IPS-20b (cell line): ENCODE results near the gene MYOM3.

Experiments used
- H3K27ac ChIP-seq: one replicate; pipeline ENCODE4 v1.5.1; 2013; ENCODE audit warnings: low read length
- H3K27me3 ChIP-seq: 2 replicates; pipeline ENCODE4 v1.6.1; 2013; ENCODE audit warnings: mild to moderate bottlenecking, low read length, inconsistent platforms; ENCODE audit not compliant: insufficient read depth
- H3K36me3 ChIP-seq: 2 replicates; pipeline ENCODE4 v1.6.1; 2013; ENCODE audit warnings: low read depth, mild to moderate bottlenecking, inconsistent platforms, low read length, moderate library complexity; ENCODE audit not compliant: insufficient read depth
- H3K4me1 ChIP-seq: 2 replicates; pipeline ENCODE4 v1.6.1; 2013; ENCODE audit warnings: mild to moderate bottlenecking, control low read depth, inconsistent platforms, low read length, moderate library complexity; ENCODE audit not compliant: insufficient read depth
- H3K4me3 ChIP-seq: 2 replicates; pipeline ENCODE4 v1.5.1; 2013; ENCODE audit warnings: mild to moderate bottlenecking, low read length, inconsistent platforms
- H3K9ac ChIP-seq: 2 replicates; pipeline ENCODE4 v1.6.1; 2013; ENCODE audit warnings: low read depth, mild to moderate bottlenecking, inconsistent platforms, low read length, moderate library complexity
- H3K9me3 ChIP-seq: 2 replicates; pipeline ENCODE4 v1.6.1; 2013; ENCODE audit warnings: mild to moderate bottlenecking, low read depth, low read length, inconsistent platforms; ENCODE audit not compliant: insufficient read depth

Gene MYOM3

GRCh38 chr1:24074817-24075589, 36.9 kb downstream of the MYOM3 start:
- no peak overlapping the region for H3K4me3 ChIP-seq
- no peaks in the 10 kb centered on the region for H3K36me3 ChIP-seq
- H3K27ac ChIP-seq = no peak overlapping the region
- H3K27me3 ChIP-seq = peaks cover 9% of the 10 kb centered on the region; the same call in 1 of the 2 replicates
- H3K4me1 ChIP-seq = peaks cover 4% of the 10 kb centered on the region; the same call in 1 of the 2 replicates
- H3K9ac ChIP-seq = no peak overlapping the region
- H3K9me3 ChIP-seq = no peaks in the 10 kb centered on the region

DNA sequence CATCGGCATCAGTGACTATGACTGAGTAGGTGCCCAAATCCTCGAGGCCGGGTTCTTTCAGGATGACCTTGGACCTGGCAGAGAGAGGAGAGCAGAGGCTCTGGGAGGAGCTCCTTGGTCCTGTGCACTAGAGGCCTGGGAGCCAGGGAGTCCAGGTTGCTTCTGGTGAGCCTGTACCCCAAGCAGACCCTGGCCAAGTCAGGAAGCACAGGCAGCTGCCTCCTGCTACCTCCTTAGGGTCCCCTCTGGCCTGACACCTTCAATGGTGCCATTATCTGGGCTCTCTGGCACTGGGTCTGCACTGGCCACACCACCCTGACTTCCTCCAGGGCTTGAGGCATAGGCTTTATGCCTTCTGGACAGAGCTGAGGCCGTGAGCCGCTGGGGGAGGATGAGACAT, 37.7 kb downstream of the MYOM3 start:
- peaks cover 4% of the 10 kb centered on the region; the same call in 1 of the 2 replicates for H3K4me1 ChIP-seq

DNA sequence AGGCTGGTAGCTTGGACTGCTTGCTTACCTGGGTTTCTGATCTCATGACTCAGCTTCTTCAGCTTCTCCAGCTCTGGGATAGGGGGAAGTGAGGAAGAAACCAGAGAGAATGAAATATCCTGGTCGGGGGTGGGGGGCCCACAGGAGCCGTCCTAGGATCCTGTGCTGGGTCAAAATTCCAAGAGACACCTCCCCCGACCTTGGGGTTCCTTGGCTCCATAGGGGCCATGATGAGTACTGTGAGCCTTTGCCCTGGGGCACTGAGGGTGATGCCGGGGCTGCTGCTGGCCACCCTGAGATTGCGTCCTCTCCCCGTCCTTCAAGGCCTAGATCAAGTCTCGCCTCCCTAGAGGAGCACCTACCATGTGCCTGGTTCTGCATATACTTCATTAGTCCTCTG, 40.0 kb downstream of the MYOM3 start:
- Histone ChIP-seq H3K36me3 (no peaks in the 10 kb centered on the region), H3K9me3 (no peaks in the 10 kb centered on the region), H3K4me1 (peaks cover 4% of the 10 kb centered on the region; the same call in 1 of the 2 replicates), H3K4me3 (no peak overlapping the region), H3K9ac (no peak overlapping the region), H3K27me3 (peaks cover 9% of the 10 kb centered on the region; the same call in 1 of the 2 replicates), H3K27ac (no peak overlapping the region)

More for the DNA sequence above, 37.7 kb downstream of the MYOM3 start:
- H3K27ac ChIP-seq = no peak overlapping the region
- no peaks in the 10 kb centered on the region for H3K36me3 ChIP-seq
- H3K27me3 ChIP-seq = peaks cover 9% of the 10 kb centered on the region; the same call in 1 of the 2 replicates
- no peak overlapping the region for H3K9ac ChIP-seq
- no peak overlapping the region for H3K4me3 ChIP-seq
- H3K9me3 ChIP-seq = no peaks in the 10 kb centered on the region

DNA sequence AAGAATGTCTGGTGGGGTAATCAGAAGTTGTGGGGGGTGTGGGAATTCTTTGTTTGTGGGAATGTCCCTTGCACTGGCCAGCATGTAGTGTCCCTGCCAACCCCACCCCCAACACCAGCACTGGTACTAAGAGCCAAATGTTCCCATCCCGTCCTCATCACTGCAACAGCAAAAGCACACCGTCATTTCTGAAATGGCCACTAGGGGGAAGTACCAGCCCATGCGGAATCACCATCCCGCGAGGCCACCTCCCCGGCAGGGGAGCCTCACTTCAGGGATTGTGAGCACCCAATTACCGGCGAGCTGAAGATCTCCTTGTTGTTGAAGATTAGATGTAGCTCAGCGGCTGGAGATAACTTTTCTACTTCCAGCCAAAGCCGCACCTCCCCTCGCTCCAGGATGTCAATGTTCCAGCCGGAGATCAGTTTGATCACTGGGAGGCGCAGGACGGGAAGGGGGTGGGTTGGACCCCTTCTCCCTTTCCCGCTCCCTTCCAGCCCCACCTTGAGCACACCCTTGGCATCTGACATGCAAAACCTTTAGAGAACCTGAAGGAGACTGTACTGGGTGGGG, 41.0 kb downstream of the MYOM3 start:
- Histone ChIP-seq H3K27me3 (peaks cover 9% of the 10 kb centered on the region; the same call in 1 of the 2 replicates), H3K27ac (no peak overlapping the region), H3K36me3 (no peaks in the 10 kb centered on the region), H3K9ac (peak overlapping the region; percentile 27; the same call in 1 of the 2 replicates), H3K4me1 (peaks cover 4% of the 10 kb centered on the region; the same call in 1 of the 2 replicates), H3K9me3 (no peaks in the 10 kb centered on the region), H3K4me3 (peak overlapping the region; percentile 59)

GRCh38 chr1:24069817-24070216, 42.1 kb downstream of the MYOM3 start:
- H3K36me3 ChIP-seq = no peaks in the 10 kb centered on the region
- no peak overlapping the region for H3K4me3 ChIP-seq
- H3K4me1 ChIP-seq = peaks cover 4% of the 10 kb centered on the region; the same call in 1 of the 2 replicates
- no peak overlapping the region for H3K27ac ChIP-seq
- no peaks in the 10 kb centered on the region for H3K9me3 ChIP-seq
- no peak overlapping the region for H3K9ac ChIP-seq
- H3K27me3 ChIP-seq = peaks cover 9% of the 10 kb centered on the region; the same call in 1 of the 2 replicates

GRCh38 chr1:24067978-24068377, 44.0 kb downstream of the MYOM3 start:
- Histone ChIP-seq H3K27ac (no peak overlapping the region), H3K4me1 (peaks cover 4% of the 10 kb centered on the region; the same call in 1 of the 2 replicates), H3K9ac (no peak overlapping the region), H3K36me3 (no peaks in the 10 kb centered on the region), H3K4me3 (no peak overlapping the region), H3K9me3 (no peaks in the 10 kb centered on the region), H3K27me3 (peaks cover 9% of the 10 kb centered on the region; the same call in 1 of the 2 replicates)

DNA sequence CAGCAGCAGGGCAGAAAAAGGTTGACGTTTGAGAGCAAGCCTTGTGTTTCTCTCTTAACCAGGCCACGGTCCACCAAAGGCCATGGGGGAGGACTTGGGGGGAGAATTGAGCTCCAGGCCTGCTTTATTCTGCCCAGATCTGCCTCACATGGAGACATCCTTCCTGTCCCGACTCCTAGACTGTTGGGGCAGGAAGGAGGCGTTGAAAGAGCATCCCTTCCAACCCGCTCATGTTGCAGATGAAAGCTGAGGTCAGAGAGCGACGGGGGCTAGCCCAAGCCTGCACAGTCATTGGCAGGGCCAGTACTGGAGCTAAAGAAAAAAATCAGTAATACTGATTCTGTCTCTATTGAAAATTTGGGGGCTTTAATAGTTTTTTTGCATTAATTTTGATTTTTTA, 46.6 kb downstream of the MYOM3 start:
- Histone ChIP-seq H3K36me3 (no peaks in the 10 kb centered on the region), H3K4me3 (no peak overlapping the region), H3K9me3 (no peaks in the 10 kb centered on the region; the same call in 1 of the 2 replicates), H3K27ac (no peak overlapping the region), H3K9ac (no peak overlapping the region), H3K27me3 (no peaks in the 10 kb centered on the region), H3K4me1 (no peaks in the 10 kb centered on the region)

DNA sequence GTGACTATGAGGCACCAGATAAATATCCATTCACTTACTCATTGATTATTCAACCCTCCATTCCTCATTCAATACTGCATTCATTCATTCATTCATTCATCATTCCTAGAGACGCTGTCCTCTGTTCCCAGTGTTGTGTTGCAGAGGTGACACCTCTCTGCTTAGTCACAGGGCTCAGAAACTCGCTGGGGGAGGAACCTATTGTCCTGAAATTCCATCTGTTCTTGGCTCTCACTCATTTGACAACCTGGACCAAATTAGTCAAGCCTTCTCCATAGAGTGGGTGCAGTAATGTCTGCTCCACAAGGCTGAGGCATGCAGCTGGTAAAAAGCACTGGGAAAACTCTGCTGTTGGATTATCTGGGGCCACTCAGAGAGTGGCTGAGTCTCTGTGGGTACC, 49.7 kb downstream of the MYOM3 start:
- H3K4me1 ChIP-seq = no peaks in the 10 kb centered on the region
- H3K9me3 ChIP-seq = no peaks in the 10 kb centered on the region; the same call in 1 of the 2 replicates
- H3K4me3 ChIP-seq = no peak overlapping the region
- H3K27me3 ChIP-seq = no peaks in the 10 kb centered on the region
- no peak overlapping the region for H3K27ac ChIP-seq
- H3K9ac ChIP-seq = no peak overlapping the region
- no peaks in the 10 kb centered on the region for H3K36me3 ChIP-seq

- Histone ChIP-seq H3K4me1 (no peaks in the 10 kb centered on the region), H3K36me3 (no peaks in the 10 kb centered on the region), H3K9ac (no peak overlapping the region), H3K9me3 (no peaks in the 10 kb centered on the region; the same call in 1 of the 2 replicates), H3K4me3 (no peak overlapping the region), H3K27me3 (no peaks in the 10 kb centered on the region), H3K27ac (no peak overlapping the region)
Measured at GRCh38 chr1:24060482-24060881, 51.5 kb downstream of the MYOM3 start.

GRCh38 chr1:24058671-24059455, 53.1 kb downstream of the MYOM3 start:
- H3K36me3 ChIP-seq = no peaks in the 10 kb centered on the region
- H3K27ac ChIP-seq = no peak overlapping the region
- no peak overlapping the region for H3K9ac ChIP-seq
- no peaks in the 10 kb centered on the region for H3K4me1 ChIP-seq
- no peak overlapping the region for H3K4me3 ChIP-seq
- no peaks in the 10 kb centered on the region for H3K27me3 ChIP-seq
- no peaks in the 10 kb centered on the region; the same call in 1 of the 2 replicates for H3K9me3 ChIP-seq

GRCh38 chr1:24057171-24057570, 54.8 kb downstream of the MYOM3 start:
- Histone ChIP-seq H3K4me1 (no peaks in the 10 kb centered on the region), H3K4me3 (no peak overlapping the region), H3K27me3 (no peaks in the 10 kb centered on the region), H3K36me3 (no peaks in the 10 kb centered on the region), H3K27ac (no peak overlapping the region), H3K9me3 (no peaks in the 10 kb centered on the region; the same call in 1 of the 2 replicates), H3K9ac (no peak overlapping the region)
